ENCODE measurements around the gene ACAD10. TPM values are rescaled to one million over a fixed set of nuclear protein-coding genes. Genes with fewer than 3 reads are reported as not detected.

Gene ACAD10
- total and polyA plus RNA-seq, 4 donors, result 10.1 to 38.6 (median 17.5) TPM

- no peak overlapping the region for H3K9ac ChIP-seq (ENCODE audit: insufficient read depth in 1 of 2, low read length in 2 of 2)
- H3K27ac ChIP-seq (ENCODE audit: low read depth in 1 of 2, low read length in 1 of 2), result no peak overlapping the region
- H3K9me3 ChIP-seq (ENCODE audit: control insufficient read depth in 4 of 4, insufficient read depth in 3 of 4, low read length in 3 of 4), result no peaks in the 10 kb centered on the region
- no peak for DNase-seq
- no peaks in the 10 kb centered on the region for H3K4me1 ChIP-seq (ENCODE audit: control insufficient read depth in 5 of 5, insufficient read depth in 5 of 5, low read length in 5 of 5)
- H3K36me3 ChIP-seq (ENCODE audit: control insufficient read depth in 4 of 4, insufficient read depth in 4 of 4, low read length in 4 of 4), result peaks cover 19 to 48% (median 33%) of the 10 kb centered on the region in 4 donors
- WGBS, 2 donors, result 97 to 98% methylated on average over 8 of the region's 8 CpGs
- H3K4me3 ChIP-seq, result no peak overlapping the region
- H3K27me3 ChIP-seq (ENCODE audit: control insufficient read depth in 3 of 3, insufficient read depth in 3 of 3, low read length in 2 of 3), result no peaks in the 10 kb centered on the region
- ATAC-seq (ENCODE audit: insufficient read depth, low FRiP score), result no peak
- TF ChIP-seq CTCF (IDR thresholded peaks at IDR 0.05; ENCODE audit: control extremely low read depth, extremely low read depth), result no peak
Measured at GRCh38 chr12:111803851-111804250, 118.0 kb downstream of the ACAD10 start.

GRCh38 chr12:111806304-111806703 lies 120.5 kb downstream of the ACAD10 start:
- Histone ChIP-seq H3K4me3 (no peak overlapping the region), H3K27ac (ENCODE audit: low read depth in 1 of 2, low read length in 1 of 2) (no peak overlapping the region), H3K27me3 (ENCODE audit: control insufficient read depth in 3 of 3, insufficient read depth in 3 of 3, low read length in 2 of 3) (no peaks in the 10 kb centered on the region), H3K36me3 (ENCODE audit: control insufficient read depth in 4 of 4, insufficient read depth in 4 of 4, low read length in 4 of 4) (peaks cover 10 to 41% (median 23%) of the 10 kb centered on the region in 4 donors), H3K9me3 (ENCODE audit: control insufficient read depth in 4 of 4, insufficient read depth in 3 of 4, low read length in 3 of 4) (no peaks in the 10 kb centered on the region), H3K4me1 (ENCODE audit: control insufficient read depth in 5 of 5, insufficient read depth in 5 of 5, low read length in 5 of 5) (no peaks in the 10 kb centered on the region), H3K9ac (ENCODE audit: insufficient read depth in 1 of 2, low read length in 2 of 2) (no peak overlapping the region)
- TF ChIP-seq CTCF (IDR thresholded peaks at IDR 0.05; ENCODE audit: control extremely low read depth, extremely low read depth), result no peak
- 86 to 92% methylated on average over 4 of the region's 4 CpGs for WGBS, 2 donors
- DNase-seq (no peak), ATAC-seq (ENCODE audit: insufficient read depth, low FRiP score) (no peak)

Small RNA genes lying within 50 kb of the gene (small RNA-seq; reads per million reads assigned to genes)
- gene MIR6761 (ENCODE audit: low replicate concordance), result 0.10 reads per million

Other genes with a start within 250 kb of the ACAD10 start
- 100 to 1,000 TPM in 1 of 2 donors, 10 to 100 TPM in 1; 57.4 to 100 TPM for gene ATXN2, start 86.7 kb upstream of the ACAD10 start, total RNA-seq
- 10 to 100 TPM; 18.0 to 29.6 TPM for gene ATXN2, start 86.7 kb upstream of the ACAD10 start, polyA plus RNA-seq
- gene BRAP, start 97 bp upstream of the ACAD10 start, total RNA-seq, result 10 to 100 TPM; 15.1 to 16.5 TPM
- gene BRAP, start 97 bp upstream of the ACAD10 start, polyA plus RNA-seq, result 1 to 10 TPM; 9.1 to 9.2 TPM
- 100 to 1,000 TPM in 1 of 2 donors, 10 to 100 TPM in 1; 48.5 to 324 TPM for gene ALDH2, start 80.9 kb downstream of the ACAD10 start, total RNA-seq
- gene ALDH2, start 80.9 kb downstream of the ACAD10 start, polyA plus RNA-seq, result 100 to 1,000 TPM; 157 to 158 TPM
- gene MAPKAPK5, start 156.2 kb downstream of the ACAD10 start, total RNA-seq, result 10 to 100 TPM; 46.0 to 46.3 TPM
- 10 to 100 TPM; 15.4 to 28.4 TPM for gene MAPKAPK5, start 156.2 kb downstream of the ACAD10 start, polyA plus RNA-seq

All from lung (tissue), 13 donors.